Smooth muscle cell (in vitro differentiated cells): ENCODE data around the gene PTGES2. TPM values are rescaled to one million over a fixed set of nuclear protein-coding genes. Genes with fewer than 3 reads are reported as not detected.
A peak's percentile ranks its signal among the peaks of the same experiment; 100 is the strongest.

Experiments
- DNase-seq: peaks from one replicate; lab custom pipeline; 2025; ENCODE audit not compliant: unreplicated experiment; lab: John Stamatoyannopoulos, UW
- H2AFZ ChIP-seq: fragments of 200-600 bp; sonication (generic); 2 replicates; pipeline ENCODE4 v1.6.0; 2016; ENCODE audit warnings: antibody characterized with exemption, low read depth, mild to moderate bottlenecking
- H3F3A ChIP-seq: fragments of 200-600 bp; sonication (generic); 2 replicates; pipeline ENCODE4 v1.6.0; 2017; ENCODE audit warnings: antibody characterized with exemption, low read depth
- H3K27ac ChIP-seq: fragments of 200-600 bp; sonication (generic); 2 replicates; pipeline ENCODE4 v1.5.1; 2016; ENCODE audit warnings: low read depth, mild to moderate bottlenecking
- H3K27me3 ChIP-seq: fragments of 200-600 bp; sonication (generic); 2 replicates; pipeline ENCODE4 v1.6.1; 2016; ENCODE audit warnings: low read depth, mild to moderate bottlenecking
- H3K36me3 ChIP-seq: fragments of 200-600 bp; sonication (generic); 2 replicates; pipeline ENCODE4 v1.5.1; 2016; ENCODE audit warnings: low read depth
- H3K4me1 ChIP-seq: fragments of 200-600 bp; sonication (generic); 2 replicates; pipeline ENCODE4 v1.5.1; 2016; ENCODE audit warnings: low read depth
- H3K4me2 ChIP-seq: fragments of 200-600 bp; sonication (generic); 2 replicates; pipeline ENCODE4 v1.6.0; 2016; ENCODE audit warnings: mild to moderate bottlenecking
- H3K4me3 ChIP-seq: fragments of 200-600 bp; sonication (generic); 2 replicates; pipeline ENCODE4 v1.5.1; 2016; ENCODE audit warnings: mild to moderate bottlenecking
- H3K79me2 ChIP-seq: fragments of 200-600 bp; sonication (generic); 2 replicates; pipeline ENCODE4 v1.6.0; 2016; ENCODE audit warnings: low read depth, mild to moderate bottlenecking
- H3K9ac ChIP-seq: fragments of 200-600 bp; sonication (generic); 2 replicates; pipeline ENCODE4 v1.6.0; 2016; ENCODE audit warnings: low read depth
- H3K9me3 ChIP-seq: fragments of 200-600 bp; sonication (generic); replicated peaks from 2 replicates; pipeline ENCODE4 v1.5.1; 2016; ENCODE audit warnings: low read depth
- H4K20me1 ChIP-seq: fragments of 200-600 bp; sonication (generic); 2 replicates; pipeline ENCODE4 v1.6.0; 2016; ENCODE audit warnings: low read depth
- CTCF ChIP-seq: fragments of 200-600 bp; sonication (generic); IDR thresholded peaks from 2 replicates; pipeline ENCODE4 v1.5.1; 2017; ENCODE audit warnings: borderline replicate concordance, mild to moderate bottlenecking, antibody characterized with exemption; ENCODE audit not compliant: insufficient read depth, poor library complexity, severe bottlenecking
- WGBS: methylation state at CpG from one replicate; pipeline ENCODE4 v1.1.7; 2016; ENCODE audit warnings: low lambda C conversion rate; 5-methylcytosine and 5-hydroxymethylcytosine counted together
- polyA plus RNA-seq: library from polyadenylated mRNA; unstranded; fragments of >200 nt; fragmentation: Nextera tagmentation; extraction: Ambion mirVana; gene quantifications from 2 replicates; pipeline ENCODE4 v1.2.1, GENCODE V29; 2016
- total RNA-seq: library from RNA; depleted of rRNA; stranded (reverse); fragments of >200 nt; gene quantifications from 2 replicates; pipeline ENCODE4 v1.2.3, GENCODE V29; 2014

PTGES2 gene
- total and polyA plus RNA-seq, 2 experiments from 2014 or later: 31.5 to 78.6 TPM

GRCh38 chr9:128097543-128098296 lies 29.8 kb downstream of the PTGES2 start:
- no peaks in the 10 kb centered on the region for H3K36me3 ChIP-seq
- no peak overlapping the region for H2AFZ ChIP-seq
- H3K4me2 ChIP-seq: peak overlapping the region; percentile 87
- H3K79me2 ChIP-seq: peaks cover 43% of the 10 kb centered on the region
- peak overlapping the region; percentile 14 for H3K4me3 ChIP-seq
- WGBS: 62% methylated on average over 13 of the region's 13 CpGs
- H3K4me1 ChIP-seq: peaks cover 26% of the 10 kb centered on the region
- H4K20me1 ChIP-seq: peaks cover 15% of the 10 kb centered on the region
- no peak for DNase-seq
- H3K27me3 ChIP-seq: no peaks in the 10 kb centered on the region
- H3K9ac ChIP-seq: peak overlapping the region; percentile 95
- peaks cover 38% of the 10 kb centered on the region for H3F3A ChIP-seq
- no peaks in the 10 kb centered on the region for H3K9me3 ChIP-seq
- H3K27ac ChIP-seq: peak overlapping the region; percentile 99
- TF ChIP-seq CTCF: no peak

GRCh38 chr9:128096616-128097536 lies 30.7 kb downstream of the PTGES2 start:
- 74% methylated on average over 19 of the region's 19 CpGs for WGBS
- H3F3A ChIP-seq: peaks cover 39% of the 10 kb centered on the region
- H3K27ac ChIP-seq: peak overlapping the region; percentile 99
- H3K4me2 ChIP-seq: no peak overlapping the region
- peak overlapping the region; percentile 95 for H3K9ac ChIP-seq
- H3K79me2 ChIP-seq: peaks cover 43% of the 10 kb centered on the region
- peaks cover 26% of the 10 kb centered on the region for H3K4me1 ChIP-seq
- no peak for TF ChIP-seq CTCF
- H3K4me3 ChIP-seq: no peak overlapping the region
- no peak overlapping the region for H2AFZ ChIP-seq
- H3K36me3 ChIP-seq: no peaks in the 10 kb centered on the region
- H4K20me1 ChIP-seq: peaks cover 15% of the 10 kb centered on the region
- no peak for DNase-seq
- H3K9me3 ChIP-seq: no peaks in the 10 kb centered on the region
- no peaks in the 10 kb centered on the region for H3K27me3 ChIP-seq

- Histone ChIP-seq H3K4me3 (no peak overlapping the region), H3K79me2 (peaks cover 37% of the 10 kb centered on the region), H3K27me3 (no peaks in the 10 kb centered on the region), H2AFZ (no peak overlapping the region), H4K20me1 (peaks cover 12% of the 10 kb centered on the region), H3K4me1 (peaks cover 25% of the 10 kb centered on the region), H3K9me3 (no peaks in the 10 kb centered on the region), H3F3A (peaks cover 38% of the 10 kb centered on the region), H3K27ac (peak overlapping the region; percentile 99), H3K36me3 (no peaks in the 10 kb centered on the region), H3K4me2 (peak overlapping the region; percentile 22), H3K9ac (peak overlapping the region; percentile 75)
- DNase-seq: no peak
- WGBS: 96% methylated on average over 11 of the region's 11 CpGs
- TF ChIP-seq CTCF: no peak
Observed at GRCh38 chr9:128094950-128095544, 32.5 kb downstream of the PTGES2 start.
